ENCODE measurements around the gene LYG2. TPM values are rescaled to one million over a fixed set of nuclear protein-coding genes. Genes with fewer than 3 reads are reported as not detected.
A peak's percentile ranks its signal among the peaks of the same experiment; 100 is the strongest.
"Not testable (repeated sequence)": the region's sequence is repeated elsewhere in the genome, so short reads cannot be mapped to it uniquely, and the experiment has no call there.

Gene LYG2
- total RNA-seq, 2 experiments from 2014 or later: not detected

GRCh38 chr2:99256677-99257076 is 1.2 kb upstream of the LYG2 start:
- Mint-ChIP-seq H3K9me3 (ENCODE audit: insufficient read depth) (no peaks in the 10 kb centered on the region), H3K4me3 (no peak overlapping the region), H3K36me3 (ENCODE audit: low read depth) (no peaks in the 10 kb centered on the region), H3K4me1 (ENCODE audit: low read depth) (no peaks in the 10 kb centered on the region), H3K27me3 (ENCODE audit: low read depth) (no peaks in the 10 kb centered on the region), H3K27ac (no peak overlapping the region)
- ChIA-PET POLR2A (no interaction called here), CTCF (no interaction called here)
- DNase-seq (no peak), ATAC-seq (no peak)

- CTCF ChIA-PET: no interaction called here
- Mint-ChIP-seq H3K27ac (no peak overlapping the region), H3K36me3 (ENCODE audit: low read depth) (no peaks in the 10 kb centered on the region), H3K9me3 (ENCODE audit: insufficient read depth) (no peaks in the 10 kb centered on the region), H3K27me3 (ENCODE audit: low read depth) (no peaks in the 10 kb centered on the region), H3K4me3 (no peak overlapping the region), H3K4me1 (ENCODE audit: low read depth) (no peaks in the 10 kb centered on the region)
- POLR2A ChIA-PET: no interaction called here
- DNase-seq (no peak), ATAC-seq (no peak)
Observed at GRCh38 chr2:99249951-99250350, 5.5 kb downstream of the LYG2 start.

GRCh38 chr2:99242151-99242550 is 13.3 kb downstream of the LYG2 start:
- ATAC-seq (no peak), DNase-seq (no peak)
- Mint-ChIP-seq H3K36me3 (ENCODE audit: low read depth) (no peaks in the 10 kb centered on the region), H3K27ac (no peak overlapping the region), H3K27me3 (ENCODE audit: low read depth) (no peaks in the 10 kb centered on the region), H3K4me1 (ENCODE audit: low read depth) (no peaks in the 10 kb centered on the region), H3K4me3 (no peak overlapping the region), H3K9me3 (ENCODE audit: insufficient read depth) (no peaks in the 10 kb centered on the region)
- POLR2A ChIA-PET: no interaction called here
- CTCF ChIA-PET: no interaction called here

- CTCF ChIA-PET: no interaction called here
- Mint-ChIP-seq H3K27me3 (ENCODE audit: low read depth) (no peaks in the 10 kb centered on the region), H3K9me3 (ENCODE audit: insufficient read depth) (no peaks in the 10 kb centered on the region), H3K4me3 (no peak overlapping the region), H3K36me3 (ENCODE audit: low read depth) (no peaks in the 10 kb centered on the region), H3K27ac (no peak overlapping the region), H3K4me1 (ENCODE audit: low read depth) (no peaks in the 10 kb centered on the region)
- ATAC-seq (no peak), DNase-seq (no peak)
- POLR2A ChIA-PET: no interaction called here
Observed at GRCh38 chr2:99240431-99240830, 15.0 kb downstream of the LYG2 start.

- ChIA-PET CTCF (no interaction called here), POLR2A (no interaction called here)
- Mint-ChIP-seq H3K27ac (no peak overlapping the region), H3K4me1 (ENCODE audit: low read depth) (no peaks in the 10 kb centered on the region), H3K4me3 (no peak overlapping the region), H3K36me3 (ENCODE audit: low read depth) (no peaks in the 10 kb centered on the region), H3K27me3 (ENCODE audit: low read depth) (no peaks in the 10 kb centered on the region), H3K9me3 (ENCODE audit: insufficient read depth) (no peaks in the 10 kb centered on the region)
- DNase-seq: no peak
- no peak for ATAC-seq
Observed at GRCh38 chr2:99238599-99238998, 16.9 kb downstream of the LYG2 start.

GRCh38 chr2:99233177-99233576 is 22.3 kb downstream of the LYG2 start:
- CTCF ChIA-PET; H3K9me3 Mint-ChIP-seq (ENCODE audit: insufficient read depth); H3K4me1 Mint-ChIP-seq (ENCODE audit: low read depth); ATAC-seq; DNase-seq; POLR2A ChIA-PET; H3K27ac Mint-ChIP-seq; H3K4me3 Mint-ChIP-seq; H3K36me3 Mint-ChIP-seq (ENCODE audit: low read depth); H3K27me3 Mint-ChIP-seq (ENCODE audit: low read depth): not testable (repeated sequence)

GRCh38 chr2:99217929-99218501 is 37.5 kb downstream of the LYG2 start:
- H3K27ac Mint-ChIP-seq: no peak overlapping the region
- no peaks in the 10 kb centered on the region for H3K27me3 Mint-ChIP-seq (ENCODE audit: low read depth)
- no peaks in the 10 kb centered on the region for H3K36me3 Mint-ChIP-seq (ENCODE audit: low read depth)
- CTCF ChIA-PET: no interaction called here
- DNase-seq (no peak), ATAC-seq (peak; percentile 15)
- no peaks in the 10 kb centered on the region for H3K9me3 Mint-ChIP-seq (ENCODE audit: insufficient read depth)
- peaks cover 6% of the 10 kb centered on the region for H3K4me1 Mint-ChIP-seq (ENCODE audit: low read depth)
- H3K4me3 Mint-ChIP-seq: no peak overlapping the region
- POLR2A ChIA-PET: no interaction called here

GRCh38 chr2:99216096-99216495 is 39.4 kb downstream of the LYG2 start:
- ATAC-seq: no peak
- DNase-seq: no peak
- H3K9me3 Mint-ChIP-seq (ENCODE audit: insufficient read depth): no peaks in the 10 kb centered on the region
- H3K4me3 Mint-ChIP-seq: no peak overlapping the region
- CTCF ChIA-PET: no interaction called here
- H3K36me3 Mint-ChIP-seq (ENCODE audit: low read depth): no peaks in the 10 kb centered on the region
- H3K27ac Mint-ChIP-seq: no peak overlapping the region
- H3K4me1 Mint-ChIP-seq (ENCODE audit: low read depth): peaks cover 6% of the 10 kb centered on the region
- no peaks in the 10 kb centered on the region for H3K27me3 Mint-ChIP-seq (ENCODE audit: low read depth)
- POLR2A ChIA-PET: no interaction called here

GRCh38 chr2:99205491-99205890 is 50.0 kb downstream of the LYG2 start:
- H3K36me3 Mint-ChIP-seq (ENCODE audit: low read depth): peaks cover 19% of the 10 kb centered on the region
- no peak overlapping the region for H3K4me3 Mint-ChIP-seq
- ChIA-PET POLR2A (no interaction called here), CTCF (no interaction called here)
- ATAC-seq: no peak
- H3K9me3 Mint-ChIP-seq (ENCODE audit: insufficient read depth): peaks cover 19% of the 10 kb centered on the region
- peaks cover 4% of the 10 kb centered on the region for H3K4me1 Mint-ChIP-seq (ENCODE audit: low read depth)
- no peak for DNase-seq
- no peaks in the 10 kb centered on the region for H3K27me3 Mint-ChIP-seq (ENCODE audit: low read depth)
- H3K27ac Mint-ChIP-seq: no peak overlapping the region

GRCh38 chr2:99201959-99202678 is 53.3 kb downstream of the LYG2 start:
- Mint-ChIP-seq H3K27ac (no peak overlapping the region), H3K9me3 (ENCODE audit: insufficient read depth) (peaks cover 14% of the 10 kb centered on the region), H3K27me3 (ENCODE audit: low read depth) (no peaks in the 10 kb centered on the region), H3K36me3 (ENCODE audit: low read depth) (peaks cover 14% of the 10 kb centered on the region), H3K4me1 (ENCODE audit: low read depth) (peaks cover 3% of the 10 kb centered on the region), H3K4me3 (no peak overlapping the region)
- no peak for ATAC-seq
- DNase-seq: no peak
- ChIA-PET POLR2A (no interaction called here), CTCF (interaction anchor here (1.5 kb wide), 1 partner anchor 11 kb away, joined by 3 read pairs; no protein-coding TSS in a partner anchor)

- Mint-ChIP-seq H3K27me3 (ENCODE audit: low read depth) (no peaks in the 10 kb centered on the region), H3K36me3 (ENCODE audit: low read depth) (peaks cover 19% of the 10 kb centered on the region), H3K4me1 (ENCODE audit: low read depth) (peaks cover 3% of the 10 kb centered on the region), H3K27ac (no peak overlapping the region), H3K4me3 (no peak overlapping the region), H3K9me3 (ENCODE audit: insufficient read depth) (peaks cover 2% of the 10 kb centered on the region)
- DNase-seq (no peak), ATAC-seq (no peak)
- ChIA-PET POLR2A (no interaction called here), CTCF (interaction anchor here (0.8 kb wide), 2 partner anchors 10 to 14 kb away, joined by 3 read pairs; no protein-coding TSS in a partner anchor)
Observed at GRCh38 chr2:99200076-99200800, 55.2 kb downstream of the LYG2 start.

GRCh38 chr2:99198103-99198841 is 57.2 kb downstream of the LYG2 start:
- ChIA-PET POLR2A (no interaction called here), CTCF (interaction anchor here (1.4 to 1.9 kb wide), 2 partner anchors 10 to 40 kb away, joined by 3 to 4 read pairs; no protein-coding TSS in a partner anchor)
- no peaks in the 10 kb centered on the region for H3K9me3 Mint-ChIP-seq (ENCODE audit: insufficient read depth)
- peaks cover 3% of the 10 kb centered on the region for H3K4me1 Mint-ChIP-seq (ENCODE audit: low read depth)
- DNase-seq (no peak), ATAC-seq (no peak)
- no peaks in the 10 kb centered on the region for H3K27me3 Mint-ChIP-seq (ENCODE audit: low read depth)
- no peak overlapping the region for H3K4me3 Mint-ChIP-seq
- H3K27ac Mint-ChIP-seq: no peak overlapping the region
- peaks cover 20% of the 10 kb centered on the region for H3K36me3 Mint-ChIP-seq (ENCODE audit: low read depth)

All from activated CD8-positive, alpha-beta T cell treated with anti-CD3 and anti-CD28 coated beads, Interleukin-2, amount 10 ng/mL, durations not matched to agents 7 days and 5 days (primary cell).